AG04449 (cell line): Measurements from ENCODE around the gene LDLRAD4.
A peak's percentile ranks its signal among the peaks of the same experiment; 100 is the strongest.
"Not testable (repeated sequence)": the region's sequence is repeated elsewhere in the genome, so short reads cannot be mapped to it uniquely, and the experiment has no call there.

Experiments used
- CTCF ChIA-PET: fragments of 350-600 bp; formaldehyde crosslinking; extraction: SDS; loops from one replicate; lab custom pipeline; 2021; ENCODE audit warnings: antibody characterized with exemption; lab: Yijun Ruan, JAX
- POLR2A ChIA-PET: fragments of 400-600, 350-600 bp; formaldehyde crosslinking; extraction: SDS; loops from one replicate; lab custom pipeline; 2020; ENCODE audit warnings: antibody characterized with exemption, inconsistent platforms; lab: Yijun Ruan, JAX
- DNase-seq: peaks from one replicate; pipeline ENCODE4 v3.0.0-alpha.2; 2010; ENCODE audit warnings: low read depth, low spot score
- H3K4me3 ChIP-seq: 2 replicates; pipeline ENCODE4 v1.5.1; 2011; ENCODE audit warnings: low read depth, mild to moderate bottlenecking, control low read depth, low read length
- TF ChIP-seq, protein P1 (sequence below): IDR thresholded peaks from one replicate; pipeline ENCODE4 v1.5.1; 2011; ENCODE audit warnings: mild to moderate bottlenecking, moderate library complexity, low read length, control low read depth, inconsistent platforms; ENCODE audit not compliant: insufficient read depth; ENCODE audit errors: missing control alignments

LDLRAD4 gene

DNA sequence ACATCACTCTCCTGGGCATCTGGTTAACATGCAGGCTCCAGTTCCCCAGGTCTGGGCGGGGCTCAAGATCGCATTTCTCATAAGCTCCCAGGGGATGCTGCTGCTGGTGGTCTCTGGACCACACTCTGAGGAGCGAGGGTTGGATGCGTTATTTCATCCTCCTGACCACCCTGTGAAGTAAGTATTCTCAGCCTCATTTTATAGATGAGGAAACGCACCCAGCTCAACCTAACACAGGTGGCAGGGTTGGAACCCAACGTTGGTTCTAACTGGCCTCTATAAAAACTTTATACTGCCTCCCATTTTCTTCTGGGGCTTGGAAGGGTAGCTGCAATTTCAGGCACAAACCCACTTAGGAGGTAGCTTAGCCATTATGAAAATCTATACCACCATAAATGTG lies 387.3 kb downstream of the LDLRAD4 start:
- no peak for DNase-seq

DNA sequence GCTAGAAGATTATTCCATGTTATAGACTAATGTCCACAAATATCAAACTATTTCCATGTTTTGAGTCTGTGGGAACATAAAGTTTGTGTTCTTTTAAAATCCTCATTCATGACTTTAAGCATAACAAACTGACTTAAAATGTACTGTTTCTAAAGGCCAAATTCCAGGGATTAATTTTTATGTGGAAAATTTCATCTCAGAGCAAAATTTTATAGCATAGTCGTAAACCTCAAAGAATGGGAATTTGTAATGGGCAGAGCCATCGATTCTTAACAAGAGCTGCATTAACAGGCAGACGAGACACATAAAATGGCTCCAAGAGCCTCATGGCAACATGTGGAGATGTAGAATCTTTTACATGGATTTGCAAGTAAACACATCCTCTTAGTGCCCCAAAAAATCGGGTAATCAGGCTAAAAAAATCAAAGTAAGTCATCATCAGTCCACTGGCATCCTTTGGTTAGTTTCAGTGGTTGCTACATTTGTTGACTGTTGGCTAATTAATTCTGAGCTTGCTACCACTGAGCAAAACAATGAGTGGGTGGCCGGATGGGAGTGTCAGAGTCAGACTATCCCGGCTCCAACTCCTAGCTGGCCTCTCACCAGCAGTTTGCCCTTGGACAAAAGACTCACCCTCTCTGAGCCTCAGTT lies 388.2 kb downstream of the LDLRAD4 start:
- TF ChIP-seq, protein P1, sequence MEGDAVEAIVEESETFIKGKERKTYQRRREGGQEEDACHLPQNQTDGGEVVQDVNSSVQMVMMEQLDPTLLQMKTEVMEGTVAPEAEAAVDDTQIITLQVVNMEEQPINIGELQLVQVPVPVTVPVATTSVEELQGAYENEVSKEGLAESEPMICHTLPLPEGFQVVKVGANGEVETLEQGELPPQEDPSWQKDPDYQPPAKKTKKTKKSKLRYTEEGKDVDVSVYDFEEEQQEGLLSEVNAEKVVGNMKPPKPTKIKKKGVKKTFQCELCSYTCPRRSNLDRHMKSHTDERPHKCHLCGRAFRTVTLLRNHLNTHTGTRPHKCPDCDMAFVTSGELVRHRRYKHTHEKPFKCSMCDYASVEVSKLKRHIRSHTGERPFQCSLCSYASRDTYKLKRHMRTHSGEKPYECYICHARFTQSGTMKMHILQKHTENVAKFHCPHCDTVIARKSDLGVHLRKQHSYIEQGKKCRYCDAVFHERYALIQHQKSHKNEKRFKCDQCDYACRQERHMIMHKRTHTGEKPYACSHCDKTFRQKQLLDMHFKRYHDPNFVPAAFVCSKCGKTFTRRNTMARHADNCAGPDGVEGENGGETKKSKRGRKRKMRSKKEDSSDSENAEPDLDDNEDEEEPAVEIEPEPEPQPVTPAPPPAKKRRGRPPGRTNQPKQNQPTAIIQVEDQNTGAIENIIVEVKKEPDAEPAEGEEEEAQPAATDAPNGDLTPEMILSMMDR = no peak
- ChIA-PET POLR2A (no interaction called here), CTCF (interaction anchor here (1.0 to 1.5 kb wide), 2 partner anchors 24 to 391 kb away, joined by 3 to 4 read pairs; no protein-coding TSS in a partner anchor)
- no peak for DNase-seq
- no peak overlapping the region for H3K4me3 ChIP-seq

More for the DNA sequence above, 387.3 kb downstream of the LDLRAD4 start:
- ChIA-PET POLR2A (no interaction called here), CTCF (interaction anchor here (1.0 to 1.5 kb wide), 2 partner anchors 25 to 390 kb away, joined by 3 to 4 read pairs; no protein-coding TSS in a partner anchor)
- TF ChIP-seq, protein P1 = no peak
- no peak overlapping the region for H3K4me3 ChIP-seq

DNA sequence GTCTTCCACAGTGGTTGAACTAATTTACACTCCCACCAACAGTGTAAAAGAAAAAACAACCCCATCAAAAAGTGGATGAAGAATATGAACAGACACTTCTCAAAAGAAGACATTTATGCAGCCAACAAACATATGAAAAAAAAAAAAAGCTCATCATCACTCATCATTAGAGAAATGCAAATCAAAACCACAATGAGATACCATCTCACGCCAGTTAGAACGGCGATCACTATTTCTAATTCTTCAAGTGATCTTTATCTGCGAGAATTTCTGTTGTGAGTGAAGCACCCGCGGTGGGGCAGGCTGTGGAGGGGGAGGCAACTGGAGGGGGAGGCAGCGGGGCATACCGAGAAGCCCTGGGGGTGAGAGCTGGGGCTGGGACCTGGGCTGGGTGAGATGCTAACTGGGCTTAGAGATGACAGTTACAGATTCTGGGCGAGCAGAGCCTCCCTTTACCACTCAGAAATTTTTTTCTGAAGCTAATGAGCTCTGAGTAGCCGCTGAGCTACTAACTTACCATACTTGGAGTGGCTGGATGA lies 389.5 kb downstream of the LDLRAD4 start:
- POLR2A ChIA-PET, H3K4me3 ChIP-seq, CTCF ChIA-PET, DNase-seq: not testable (repeated sequence)

DNA sequence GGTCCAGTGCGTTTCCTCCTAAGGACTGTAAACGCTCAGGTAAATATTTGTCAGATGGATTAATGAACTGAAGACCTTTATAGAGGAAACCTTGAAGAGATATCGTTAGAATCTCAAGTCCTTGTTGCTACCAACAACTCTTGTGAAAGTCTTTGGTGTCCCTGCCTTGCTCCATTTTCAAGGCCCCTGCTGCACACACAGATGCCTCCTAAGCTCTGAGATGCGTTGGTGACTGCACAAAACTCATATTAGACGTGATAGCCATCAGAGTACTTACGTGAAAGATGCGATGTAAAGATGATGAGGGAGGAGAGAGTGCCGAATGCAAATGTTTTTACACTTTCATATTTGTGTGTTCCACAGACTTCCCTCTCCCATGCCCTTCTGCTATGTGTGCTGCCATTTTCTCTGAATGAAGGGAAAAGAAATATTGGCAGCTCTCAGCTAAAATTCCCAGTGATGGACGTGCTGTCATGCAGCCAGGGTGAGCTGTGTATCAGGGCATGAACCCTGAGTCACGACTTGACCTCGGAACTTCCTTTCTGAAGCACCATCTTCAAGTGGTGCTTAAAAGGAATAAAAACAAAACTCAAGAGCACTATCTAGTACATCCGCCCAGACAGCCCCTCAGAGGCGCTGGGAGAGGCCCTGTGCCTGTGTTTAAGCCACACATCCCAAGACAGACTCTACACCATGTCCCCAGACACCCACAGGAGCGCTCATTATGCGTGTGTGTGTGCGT lies 390.4 kb downstream of the LDLRAD4 start:
- DNase-seq = no peak
- TF ChIP-seq, protein P1 = no peak
- CTCF ChIA-PET = no interaction called here
- POLR2A ChIA-PET = no interaction called here
- no peak overlapping the region for H3K4me3 ChIP-seq

DNA sequence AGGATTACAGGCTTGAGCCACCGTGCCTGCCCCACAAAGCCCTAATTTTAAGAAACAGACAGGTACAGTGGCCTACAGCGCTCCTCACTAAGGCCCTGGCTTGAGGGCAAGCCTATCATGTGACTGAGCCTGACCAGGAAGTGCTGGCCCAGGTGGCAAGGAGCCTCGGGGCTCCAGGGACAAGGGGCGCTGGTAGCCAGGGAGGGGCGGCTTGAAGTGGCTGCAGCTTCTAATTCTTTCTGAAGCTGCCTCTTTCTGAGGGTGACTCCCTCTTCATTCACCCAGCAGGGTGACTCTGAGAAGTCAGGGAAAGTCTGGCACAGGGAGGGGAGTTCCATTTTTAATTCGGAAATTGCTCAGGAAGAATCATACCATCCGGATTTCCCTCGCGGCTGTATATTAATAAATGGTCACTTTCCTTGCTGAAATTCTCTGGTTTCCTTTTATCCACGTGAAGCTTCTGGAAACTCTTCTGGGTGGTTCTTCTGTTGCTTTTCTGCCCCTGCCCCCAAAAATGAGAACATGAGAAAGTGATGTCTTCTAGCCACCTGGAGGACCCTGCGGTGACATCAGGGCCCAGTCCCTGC lies 392.1 kb downstream of the LDLRAD4 start:
- POLR2A ChIA-PET = no interaction called here
- DNase-seq = no peak
- peak overlapping the region; percentile 42 for H3K4me3 ChIP-seq
- TF ChIP-seq, protein P1 = no peak
- CTCF ChIA-PET = no interaction called here

DNA sequence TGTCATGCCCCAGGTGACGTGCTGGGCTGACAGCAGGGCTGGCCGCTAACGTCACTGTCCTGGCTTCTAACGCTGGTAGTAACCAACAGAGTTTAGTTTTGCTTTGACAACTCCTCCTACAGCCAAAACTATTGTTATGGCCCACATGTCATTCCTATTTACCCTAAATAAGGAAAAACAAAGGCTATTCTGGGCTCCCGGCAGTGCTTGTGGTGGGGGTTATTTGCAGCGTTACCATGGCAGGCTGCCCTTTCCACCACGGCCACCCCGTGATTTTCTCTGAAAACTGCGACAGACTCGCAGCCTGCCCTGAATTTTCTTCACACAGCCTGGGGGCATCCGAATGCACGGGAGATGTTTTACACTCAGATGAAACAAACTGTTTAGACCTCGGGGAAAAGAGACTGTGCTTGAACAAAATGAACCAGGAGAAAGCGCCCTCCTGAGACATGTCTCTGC lies 392.6 kb downstream of the LDLRAD4 start:
- ChIA-PET POLR2A (no interaction called here), CTCF (no interaction called here)
- TF ChIP-seq, protein P1 = no peak
- H3K4me3 ChIP-seq = peak overlapping the region; percentile 42
- DNase-seq = no peak
